ENCODE data around the gene INAFM2.

INAFM2 gene

DNA sequence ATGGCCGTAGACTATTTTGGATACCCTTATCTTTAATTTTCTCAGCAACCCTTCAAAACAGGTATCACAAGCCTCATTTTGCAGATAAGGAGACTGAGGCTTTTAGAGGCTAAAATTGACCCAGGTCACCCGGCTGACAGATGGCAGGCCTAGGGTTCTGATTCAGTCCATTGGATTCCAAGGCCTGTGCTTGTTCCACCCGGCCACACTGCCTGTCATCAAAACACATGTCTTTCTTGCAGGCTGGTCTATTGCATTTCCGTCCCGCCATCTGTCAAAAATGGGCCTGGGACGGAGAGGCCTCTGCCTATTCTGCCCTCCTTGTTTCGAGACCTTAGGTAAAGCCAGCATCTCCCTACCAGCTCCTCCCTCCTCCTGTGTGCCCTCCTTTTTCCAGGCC, 8.1 kb downstream of the INAFM2 start:
- TF ChIP-seq TOX (CRISPR knock-in tag; IDR thresholded peaks at IDR 0.05; ENCODE audit: borderline replicate concordance) = no peak
- TF ChIP-seq RARB (CRISPR knock-in tag; IDR thresholded peaks at IDR 0.05) = no peak
- no peak for TF ChIP-seq PPARA (CRISPR knock-in tag; IDR thresholded peaks at IDR 0.05; ENCODE audit: borderline replicate concordance)
- no peak for TF ChIP-seq TCF4 (CRISPR knock-in tag; IDR thresholded peaks at IDR 0.05; ENCODE audit: borderline replicate concordance)
- TF ChIP-seq ZFP30 (CRISPR knock-in tag; IDR thresholded peaks at IDR 0.05) = no peak
- no peak for TF ChIP-seq ZNF8 (CRISPR knock-in tag; IDR thresholded peaks at IDR 0.05)
- no peak for TF ChIP-seq ISL1 (CRISPR knock-in tag; IDR thresholded peaks at IDR 0.05)
- TF ChIP-seq, protein P1, sequence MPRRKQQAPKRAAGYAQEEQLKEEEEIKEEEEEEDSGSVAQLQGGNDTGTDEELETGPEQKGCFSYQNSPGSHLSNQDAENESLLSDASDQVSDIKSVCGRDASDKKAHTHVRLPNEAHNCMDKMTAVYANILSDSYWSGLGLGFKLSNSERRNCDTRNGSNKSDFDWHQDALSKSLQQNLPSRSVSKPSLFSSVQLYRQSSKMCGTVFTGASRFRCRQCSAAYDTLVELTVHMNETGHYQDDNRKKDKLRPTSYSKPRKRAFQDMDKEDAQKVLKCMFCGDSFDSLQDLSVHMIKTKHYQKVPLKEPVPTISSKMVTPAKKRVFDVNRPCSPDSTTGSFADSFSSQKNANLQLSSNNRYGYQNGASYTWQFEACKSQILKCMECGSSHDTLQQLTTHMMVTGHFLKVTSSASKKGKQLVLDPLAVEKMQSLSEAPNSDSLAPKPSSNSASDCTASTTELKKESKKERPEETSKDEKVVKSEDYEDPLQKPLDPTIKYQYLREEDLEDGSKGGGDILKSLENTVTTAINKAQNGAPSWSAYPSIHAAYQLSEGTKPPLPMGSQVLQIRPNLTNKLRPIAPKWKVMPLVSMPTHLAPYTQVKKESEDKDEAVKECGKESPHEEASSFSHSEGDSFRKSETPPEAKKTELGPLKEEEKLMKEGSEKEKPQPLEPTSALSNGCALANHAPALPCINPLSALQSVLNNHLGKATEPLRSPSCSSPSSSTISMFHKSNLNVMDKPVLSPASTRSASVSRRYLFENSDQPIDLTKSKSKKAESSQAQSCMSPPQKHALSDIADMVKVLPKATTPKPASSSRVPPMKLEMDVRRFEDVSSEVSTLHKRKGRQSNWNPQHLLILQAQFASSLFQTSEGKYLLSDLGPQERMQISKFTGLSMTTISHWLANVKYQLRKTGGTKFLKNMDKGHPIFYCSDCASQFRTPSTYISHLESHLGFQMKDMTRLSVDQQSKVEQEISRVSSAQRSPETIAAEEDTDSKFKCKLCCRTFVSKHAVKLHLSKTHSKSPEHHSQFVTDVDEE (CRISPR knock-in tag; IDR thresholded peaks at IDR 0.05) = no peak
- no peak for TF ChIP-seq ZNF565 (CRISPR knock-in tag; conservative IDR thresholded peaks at IDR 0.05; ENCODE audit: low read depth)
- no peak for TF ChIP-seq ESRRG (CRISPR knock-in tag; IDR thresholded peaks at IDR 0.05)
- TF ChIP-seq OSR1 (CRISPR knock-in tag; IDR thresholded peaks at IDR 0.05) = no peak
- no peak for TF ChIP-seq ARNTL (CRISPR knock-in tag; IDR thresholded peaks at IDR 0.05; ENCODE audit: borderline replicate concordance, low read depth)
- TF ChIP-seq, protein P2, sequence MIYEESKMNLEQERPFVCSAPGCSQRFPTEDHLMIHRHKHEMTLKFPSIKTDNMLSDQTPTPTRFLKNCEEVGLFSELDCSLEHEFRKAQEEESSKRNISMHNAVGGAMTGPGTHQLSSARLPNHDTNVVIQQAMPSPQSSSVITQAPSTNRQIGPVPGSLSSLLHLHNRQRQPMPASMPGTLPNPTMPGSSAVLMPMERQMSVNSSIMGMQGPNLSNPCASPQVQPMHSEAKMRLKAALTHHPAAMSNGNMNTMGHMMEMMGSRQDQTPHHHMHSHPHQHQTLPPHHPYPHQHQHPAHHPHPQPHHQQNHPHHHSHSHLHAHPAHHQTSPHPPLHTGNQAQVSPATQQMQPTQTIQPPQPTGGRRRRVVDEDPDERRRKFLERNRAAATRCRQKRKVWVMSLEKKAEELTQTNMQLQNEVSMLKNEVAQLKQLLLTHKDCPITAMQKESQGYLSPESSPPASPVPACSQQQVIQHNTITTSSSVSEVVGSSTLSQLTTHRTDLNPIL (CRISPR knock-in tag; IDR thresholded peaks at IDR 0.05; ENCODE audit: low read depth) = no peak
- no peak for TF ChIP-seq GLIS3 (CRISPR knock-in tag; IDR thresholded peaks at IDR 0.05)
- ATAC-seq = no peak

DNA sequence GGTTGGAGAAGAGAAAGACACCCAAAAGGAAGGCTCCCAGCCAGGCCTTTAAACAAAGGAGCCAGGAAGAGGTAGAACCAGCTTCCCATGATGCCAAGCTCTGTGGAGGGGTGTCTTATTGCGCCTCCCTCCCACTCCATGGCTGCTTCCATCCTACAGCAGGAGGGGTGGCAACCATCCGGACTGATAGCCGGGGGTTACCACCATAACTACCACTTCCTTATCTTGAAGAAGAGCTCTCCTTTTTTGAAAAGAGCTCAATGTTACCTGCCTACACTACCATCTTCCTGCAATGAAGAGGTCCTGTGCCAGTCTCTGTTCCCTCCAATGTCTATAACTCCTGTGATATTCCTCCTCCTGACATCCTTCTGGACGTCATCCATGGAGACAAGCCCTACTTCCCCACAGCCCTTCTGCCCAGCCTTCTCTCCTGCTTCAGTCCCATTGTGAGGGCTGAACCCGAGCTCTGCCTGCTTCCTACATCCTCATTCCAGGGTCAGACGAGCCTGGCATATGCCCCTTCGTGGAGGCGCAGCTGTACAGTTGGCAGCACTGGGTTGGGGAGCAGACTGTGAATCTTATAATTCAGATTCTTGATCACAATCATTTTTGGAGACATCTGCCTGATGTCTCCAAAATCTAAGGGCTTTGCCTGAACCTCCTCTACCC, 8.8 kb downstream of the INAFM2 start:
- ATAC-seq = no peak
- no peak for TF ChIP-seq ZFP3 (CRISPR knock-in tag; IDR thresholded peaks at IDR 0.05)
- TF ChIP-seq, protein P3, sequence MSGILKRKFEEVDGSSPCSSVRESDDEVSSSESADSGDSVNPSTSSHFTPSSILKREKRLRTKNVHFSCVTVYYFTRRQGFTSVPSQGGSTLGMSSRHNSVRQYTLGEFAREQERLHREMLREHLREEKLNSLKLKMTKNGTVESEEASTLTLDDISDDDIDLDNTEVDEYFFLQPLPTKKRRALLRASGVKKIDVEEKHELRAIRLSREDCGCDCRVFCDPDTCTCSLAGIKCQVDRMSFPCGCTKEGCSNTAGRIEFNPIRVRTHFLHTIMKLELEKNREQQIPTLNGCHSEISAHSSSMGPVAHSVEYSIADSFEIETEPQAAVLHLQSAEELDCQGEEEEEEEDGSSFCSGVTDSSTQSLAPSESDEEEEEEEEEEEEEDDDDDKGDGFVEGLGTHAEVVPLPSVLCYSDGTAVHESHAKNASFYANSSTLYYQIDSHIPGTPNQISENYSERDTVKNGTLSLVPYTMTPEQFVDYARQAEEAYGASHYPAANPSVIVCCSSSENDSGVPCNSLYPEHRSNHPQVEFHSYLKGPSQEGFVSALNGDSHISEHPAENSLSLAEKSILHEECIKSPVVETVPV (CRISPR knock-in tag; IDR thresholded peaks at IDR 0.05) = no peak
- no peak for TF ChIP-seq GLIS3 (CRISPR knock-in tag; IDR thresholded peaks at IDR 0.05)
- TF ChIP-seq, protein P2 (CRISPR knock-in tag; IDR thresholded peaks at IDR 0.05; ENCODE audit: low read depth) = no peak
- TF ChIP-seq, protein P4, sequence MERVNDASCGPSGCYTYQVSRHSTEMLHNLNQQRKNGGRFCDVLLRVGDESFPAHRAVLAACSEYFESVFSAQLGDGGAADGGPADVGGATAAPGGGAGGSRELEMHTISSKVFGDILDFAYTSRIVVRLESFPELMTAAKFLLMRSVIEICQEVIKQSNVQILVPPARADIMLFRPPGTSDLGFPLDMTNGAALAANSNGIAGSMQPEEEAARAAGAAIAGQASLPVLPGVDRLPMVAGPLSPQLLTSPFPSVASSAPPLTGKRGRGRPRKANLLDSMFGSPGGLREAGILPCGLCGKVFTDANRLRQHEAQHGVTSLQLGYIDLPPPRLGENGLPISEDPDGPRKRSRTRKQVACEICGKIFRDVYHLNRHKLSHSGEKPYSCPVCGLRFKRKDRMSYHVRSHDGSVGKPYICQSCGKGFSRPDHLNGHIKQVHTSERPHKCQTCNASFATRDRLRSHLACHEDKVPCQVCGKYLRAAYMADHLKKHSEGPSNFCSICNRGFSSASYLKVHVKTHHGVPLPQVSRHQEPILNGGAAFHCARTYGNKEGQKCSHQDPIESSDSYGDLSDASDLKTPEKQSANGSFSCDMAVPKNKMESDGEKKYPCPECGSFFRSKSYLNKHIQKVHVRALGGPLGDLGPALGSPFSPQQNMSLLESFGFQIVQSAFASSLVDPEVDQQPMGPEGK (CRISPR knock-in tag; IDR thresholded peaks at IDR 0.05; ENCODE audit: borderline replicate concordance) = no peak
- TF ChIP-seq, protein P1 (CRISPR knock-in tag; IDR thresholded peaks at IDR 0.05) = no peak
- no peak for TF ChIP-seq SNAI2 (CRISPR knock-in tag; IDR thresholded peaks at IDR 0.05)
- no peak for TF ChIP-seq CSDC2 (CRISPR knock-in tag; IDR thresholded peaks at IDR 0.05)
- no peak for TF ChIP-seq TOX (CRISPR knock-in tag; IDR thresholded peaks at IDR 0.05; ENCODE audit: borderline replicate concordance)
- TF ChIP-seq TCF4 (CRISPR knock-in tag; IDR thresholded peaks at IDR 0.05; ENCODE audit: borderline replicate concordance) = no peak
- no peak for TF ChIP-seq BACH2 (CRISPR knock-in tag; IDR thresholded peaks at IDR 0.05; ENCODE audit: borderline replicate concordance)
- TF ChIP-seq, protein P5, sequence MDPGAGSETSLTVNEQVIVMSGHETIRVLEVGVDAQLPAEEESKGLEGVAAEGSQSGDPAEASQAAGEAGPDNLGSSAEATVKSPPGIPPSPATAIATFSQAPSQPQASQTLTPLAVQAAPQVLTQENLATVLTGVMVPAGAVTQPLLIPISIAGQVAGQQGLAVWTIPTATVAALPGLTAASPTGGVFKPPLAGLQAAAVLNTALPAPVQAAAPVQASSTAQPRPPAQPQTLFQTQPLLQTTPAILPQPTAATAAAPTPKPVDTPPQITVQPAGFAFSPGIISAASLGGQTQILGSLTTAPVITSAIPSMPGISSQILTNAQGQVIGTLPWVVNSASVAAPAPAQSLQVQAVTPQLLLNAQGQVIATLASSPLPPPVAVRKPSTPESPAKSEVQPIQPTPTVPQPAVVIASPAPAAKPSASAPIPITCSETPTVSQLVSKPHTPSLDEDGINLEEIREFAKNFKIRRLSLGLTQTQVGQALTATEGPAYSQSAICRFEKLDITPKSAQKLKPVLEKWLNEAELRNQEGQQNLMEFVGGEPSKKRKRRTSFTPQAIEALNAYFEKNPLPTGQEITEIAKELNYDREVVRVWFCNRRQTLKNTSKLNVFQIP (CRISPR knock-in tag; IDR thresholded peaks at IDR 0.05; ENCODE audit: borderline replicate concordance, low read depth) = no peak
- TF ChIP-seq ZC3H10 (CRISPR knock-in tag; IDR thresholded peaks at IDR 0.05) = no peak
- TF ChIP-seq ZNF8 (CRISPR knock-in tag; IDR thresholded peaks at IDR 0.05) = no peak
- TF ChIP-seq ESRRG (CRISPR knock-in tag; IDR thresholded peaks at IDR 0.05) = no peak
- TF ChIP-seq OSR1 (CRISPR knock-in tag; IDR thresholded peaks at IDR 0.05) = no peak
- no peak for TF ChIP-seq ARNTL (CRISPR knock-in tag; IDR thresholded peaks at IDR 0.05; ENCODE audit: borderline replicate concordance, low read depth)
